GM23338 (cell line): ENCODE data around the gene ADGRG1. TPM values are rescaled to one million over a fixed set of nuclear protein-coding genes. Genes with fewer than 3 reads are reported as not detected.

Experiments
- ATAC-seq: fragments of 200-7000 bp; cut with Tn5 transposase; 3 replicates; pipeline ENCODE4 v1.9.1; 2020
- DNase-seq: peaks from one replicate; pipeline ENCODE4 v3.0.0-alpha.2; 2015; ENCODE audit warnings: low spot score
- H2AFZ ChIP-seq: fragments of 200-600 bp; sonication (generic); 2 replicates; pipeline ENCODE4 v1.8.0; 2016; ENCODE audit warnings: antibody characterized with exemption, mild to moderate bottlenecking, moderate library complexity
- H3F3A ChIP-seq: fragments of 200-600 bp; sonication (generic); replicated peaks from 2 replicates; pipeline ENCODE4 v1.8.0; 2017; ENCODE audit warnings: antibody characterized with exemption, mixed run types, low read depth
- H3K27ac ChIP-seq: fragments of 200-600 bp; sonication (generic); 2 replicates; pipeline ENCODE4 v1.6.1; 2016; ENCODE audit warnings: low read depth
- H3K27me3 ChIP-seq: fragments of 200-600 bp; sonication (generic); 2 replicates; pipeline ENCODE4 v1.8.0; 2016; ENCODE audit warnings: mild to moderate bottlenecking, mixed run types, moderate library complexity; ENCODE audit not compliant: insufficient read depth
- H3K36me3 ChIP-seq: fragments of 200-600 bp; sonication (generic); 2 replicates; pipeline ENCODE4 v1.8.0; 2016; ENCODE audit warnings: mild to moderate bottlenecking; ENCODE audit not compliant: insufficient read depth
- H3K4me1 ChIP-seq: fragments of 200-600 bp; sonication (generic); 2 replicates; pipeline ENCODE4 v1.8.0; 2016; ENCODE audit warnings: mild to moderate bottlenecking, moderate library complexity; ENCODE audit not compliant: insufficient read depth
- H3K4me2 ChIP-seq: fragments of 200-600 bp; sonication (generic); 2 replicates; pipeline ENCODE4 v1.7.1; 2017; ENCODE audit warnings: mixed run types
- H3K4me3 ChIP-seq: fragments of 200-600 bp; sonication (generic); 2 replicates; pipeline ENCODE4 v1.6.1; 2016; ENCODE audit warnings: mixed run types
- H3K79me2 ChIP-seq: fragments of 200-600 bp; sonication (generic); replicated peaks from 2 replicates; pipeline ENCODE4 v1.8.0; 2017; ENCODE audit warnings: mild to moderate bottlenecking; ENCODE audit not compliant: insufficient read depth
- H3K9me2 ChIP-seq: fragments of 200-600 bp; sonication (generic); 2 replicates; pipeline ENCODE4 v1.8.0; 2017; ENCODE audit not compliant: insufficient read depth
- H4K20me1 ChIP-seq: fragments of 200-600 bp; sonication (generic); replicated peaks from 2 replicates; pipeline ENCODE4 v1.8.0; 2017; ENCODE audit warnings: mild to moderate bottlenecking; ENCODE audit not compliant: insufficient read depth
- H3K27ac Mint-ChIP-seq: 2 replicates; pipeline ENCODE4 v1.8.0; 2020; ENCODE audit warnings: inconsistent platforms, mild to moderate bottlenecking, moderate library complexity, mixed read lengths
- H3K27me3 Mint-ChIP-seq: 3 replicates; pipeline ENCODE4 v1.8.0; 2022; ENCODE audit warnings: low read depth, mild to moderate bottlenecking, moderate library complexity, mixed read lengths, inconsistent platforms; ENCODE audit not compliant: insufficient read depth, poor library complexity
- H3K36me3 Mint-ChIP-seq: 3 replicates; pipeline ENCODE4 v1.8.0; 2021; ENCODE audit warnings: low read depth, mild to moderate bottlenecking, inconsistent platforms, moderate library complexity, mixed read lengths
- H3K4me1 Mint-ChIP-seq: 3 replicates; pipeline ENCODE4 v1.8.0; 2020; ENCODE audit warnings: mild to moderate bottlenecking, inconsistent platforms, mixed read lengths
- H3K4me3 Mint-ChIP-seq: 3 replicates; pipeline ENCODE4 v1.8.0; 2021; ENCODE audit warnings: moderate library complexity, mild to moderate bottlenecking, inconsistent platforms, mixed read lengths
- H3K9me3 Mint-ChIP-seq: 3 replicates; pipeline ENCODE4 v1.8.0; 2020; ENCODE audit warnings: moderate library complexity, mild to moderate bottlenecking, inconsistent platforms, mixed read lengths
- CREB1 ChIP-seq: fragments of 250-450 bp; sonication (Bioruptor Pico); IDR thresholded peaks from 2 replicates; pipeline ENCODE4 v1.5.0; 2020; ENCODE audit warnings: low read depth, mild to moderate bottlenecking, moderate library complexity
- EZH2 ChIP-seq: fragments of 200-600 bp; sonication (generic); IDR thresholded peaks from one replicate; pipeline ENCODE4 v1.8.0; 2017; ENCODE audit warnings: antibody characterized with exemption, mild to moderate bottlenecking, low read depth; ENCODE audit not compliant: unreplicated experiment
- EZH2phosphoT487 ChIP-seq: fragments of 200-600 bp; sonication (generic); IDR thresholded peaks from one replicate; pipeline ENCODE4 v1.8.1; 2018; ENCODE audit warnings: antibody characterized with exemption; ENCODE audit not compliant: unreplicated experiment
- ZNF114 ChIP-seq: fragments of 250-450 bp; sonication (Bioruptor Pico); IDR thresholded peaks from 2 replicates; pipeline ENCODE4 v1.5.0; 2020; ENCODE audit warnings: mild to moderate bottlenecking, moderate library complexity
- ZNF331 ChIP-seq: fragments of 250-450 bp; sonication (Bioruptor Pico); IDR thresholded peaks from 2 replicates; pipeline ENCODE4 v1.5.0; 2020; ENCODE audit warnings: low read depth, mild to moderate bottlenecking, moderate library complexity
- polyA plus RNA-seq: library from polyadenylated mRNA; unstranded; fragments of >200 nt; fragmentation: Nextera tagmentation; extraction: Ambion mirVana; gene quantifications from 2 replicates; pipeline ENCODE4 v1.2.1, GENCODE V29; 2016
- total RNA-seq: library from RNA; depleted of rRNA; stranded (reverse); fragments of >200 nt; shearing (Covaris generic); gene quantifications from 2 replicates; pipeline ENCODE4 v1.2.3, GENCODE V29; 2014
- TF ChIP-seq, protein P1 (sequence below): fragments of 250-450 bp; sonication (Bioruptor Pico); IDR thresholded peaks from 2 replicates; pipeline ENCODE4 v1.5.0; 2020; ENCODE audit warnings: mild to moderate bottlenecking, moderate library complexity
- TF ChIP-seq, protein P2 (sequence below), 2 experiments: fragments of 200-600 bp in 1 of 2; sonication (generic) in 1 of 2; conservative IDR thresholded peaks; 2 replicates each; pipeline versions ENCODE4 v1.5.1 to v1.6.1; 2016 to 2017; ENCODE audit warnings: antibody characterized with exemption in 2 of 2, low read depth in 2 of 2, mild to moderate bottlenecking in 2 of 2, moderate library complexity in 1 of 2
- TF ChIP-seq, protein P3 (sequence below): IDR thresholded peaks from one replicate; pipeline ENCODE4 v1.6.1; 2018; ENCODE audit warnings: antibody characterized with exemption; ENCODE audit not compliant: unreplicated experiment

The ADGRG1 gene
- total and polyA plus RNA-seq, 2 experiments from 2014 or later = 0.14 to 0.47 TPM

DNA sequence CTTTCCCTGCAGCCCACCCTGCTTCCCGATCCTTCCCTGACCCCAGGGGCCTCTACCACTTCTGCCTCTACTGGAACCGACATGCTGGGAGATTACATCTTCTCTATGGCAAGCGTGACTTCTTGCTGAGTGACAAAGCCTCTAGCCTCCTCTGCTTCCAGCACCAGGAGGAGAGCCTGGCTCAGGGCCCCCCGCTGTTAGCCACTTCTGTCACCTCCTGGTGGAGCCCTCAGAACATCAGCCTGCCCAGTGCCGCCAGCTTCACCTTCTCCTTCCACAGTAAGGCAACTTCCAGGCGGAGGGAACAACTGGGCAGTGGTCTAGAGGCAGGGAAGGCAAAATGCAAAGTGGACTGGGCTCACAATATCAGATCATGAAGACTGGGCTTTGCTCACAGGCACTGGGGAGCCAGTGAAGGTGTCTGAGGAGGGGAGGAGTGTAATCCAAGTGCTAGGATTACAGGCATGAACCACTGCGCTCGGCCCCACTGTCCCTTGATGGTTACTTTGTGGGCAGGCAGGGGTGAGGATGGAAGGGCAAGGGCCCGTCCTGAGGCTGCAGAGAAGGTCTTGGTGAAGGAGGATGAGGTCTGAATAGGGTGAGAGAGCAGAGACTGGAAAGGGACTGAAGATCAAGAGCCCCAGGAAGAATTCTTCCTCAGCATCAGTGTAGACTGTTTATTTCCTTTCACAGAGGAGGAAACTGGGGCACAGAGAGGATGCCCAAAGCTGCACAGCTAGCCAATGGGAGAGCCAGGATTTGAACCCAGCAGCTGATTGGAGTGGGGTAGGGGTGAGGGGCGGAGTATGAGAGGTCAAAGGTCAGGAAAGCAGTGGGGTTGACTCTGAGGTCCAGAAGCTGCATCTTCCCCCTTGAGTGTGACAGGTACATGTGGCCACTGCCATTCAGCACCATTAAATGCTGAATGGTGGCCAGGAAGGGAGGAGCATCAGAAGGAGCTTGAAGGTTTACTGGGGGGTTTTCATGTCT lies 23.2 kb downstream of the ADGRG1 start:
- no peak for DNase-seq
- Histone ChIP-seq H3K9me2 (no peaks in the 10 kb centered on the region), H3K36me3 (no peaks in the 10 kb centered on the region), H3K4me3 (no peak overlapping the region), H3F3A (no peaks in the 10 kb centered on the region), H3K79me2 (no peaks in the 10 kb centered on the region), H3K4me2 (no peak overlapping the region), H3K27me3 (no peaks in the 10 kb centered on the region), H3K27ac (no peak overlapping the region), H3K4me1 (no peaks in the 10 kb centered on the region), H2AFZ (no peak overlapping the region), H4K20me1 (no peaks in the 10 kb centered on the region)
- peaks cover 13% of the 10 kb centered on the region for H3K27me3 Mint-ChIP-seq
- TF ChIP-seq ZNF331 (CRISPR knock-in tag) = no peak
- TF ChIP-seq, protein P1, sequence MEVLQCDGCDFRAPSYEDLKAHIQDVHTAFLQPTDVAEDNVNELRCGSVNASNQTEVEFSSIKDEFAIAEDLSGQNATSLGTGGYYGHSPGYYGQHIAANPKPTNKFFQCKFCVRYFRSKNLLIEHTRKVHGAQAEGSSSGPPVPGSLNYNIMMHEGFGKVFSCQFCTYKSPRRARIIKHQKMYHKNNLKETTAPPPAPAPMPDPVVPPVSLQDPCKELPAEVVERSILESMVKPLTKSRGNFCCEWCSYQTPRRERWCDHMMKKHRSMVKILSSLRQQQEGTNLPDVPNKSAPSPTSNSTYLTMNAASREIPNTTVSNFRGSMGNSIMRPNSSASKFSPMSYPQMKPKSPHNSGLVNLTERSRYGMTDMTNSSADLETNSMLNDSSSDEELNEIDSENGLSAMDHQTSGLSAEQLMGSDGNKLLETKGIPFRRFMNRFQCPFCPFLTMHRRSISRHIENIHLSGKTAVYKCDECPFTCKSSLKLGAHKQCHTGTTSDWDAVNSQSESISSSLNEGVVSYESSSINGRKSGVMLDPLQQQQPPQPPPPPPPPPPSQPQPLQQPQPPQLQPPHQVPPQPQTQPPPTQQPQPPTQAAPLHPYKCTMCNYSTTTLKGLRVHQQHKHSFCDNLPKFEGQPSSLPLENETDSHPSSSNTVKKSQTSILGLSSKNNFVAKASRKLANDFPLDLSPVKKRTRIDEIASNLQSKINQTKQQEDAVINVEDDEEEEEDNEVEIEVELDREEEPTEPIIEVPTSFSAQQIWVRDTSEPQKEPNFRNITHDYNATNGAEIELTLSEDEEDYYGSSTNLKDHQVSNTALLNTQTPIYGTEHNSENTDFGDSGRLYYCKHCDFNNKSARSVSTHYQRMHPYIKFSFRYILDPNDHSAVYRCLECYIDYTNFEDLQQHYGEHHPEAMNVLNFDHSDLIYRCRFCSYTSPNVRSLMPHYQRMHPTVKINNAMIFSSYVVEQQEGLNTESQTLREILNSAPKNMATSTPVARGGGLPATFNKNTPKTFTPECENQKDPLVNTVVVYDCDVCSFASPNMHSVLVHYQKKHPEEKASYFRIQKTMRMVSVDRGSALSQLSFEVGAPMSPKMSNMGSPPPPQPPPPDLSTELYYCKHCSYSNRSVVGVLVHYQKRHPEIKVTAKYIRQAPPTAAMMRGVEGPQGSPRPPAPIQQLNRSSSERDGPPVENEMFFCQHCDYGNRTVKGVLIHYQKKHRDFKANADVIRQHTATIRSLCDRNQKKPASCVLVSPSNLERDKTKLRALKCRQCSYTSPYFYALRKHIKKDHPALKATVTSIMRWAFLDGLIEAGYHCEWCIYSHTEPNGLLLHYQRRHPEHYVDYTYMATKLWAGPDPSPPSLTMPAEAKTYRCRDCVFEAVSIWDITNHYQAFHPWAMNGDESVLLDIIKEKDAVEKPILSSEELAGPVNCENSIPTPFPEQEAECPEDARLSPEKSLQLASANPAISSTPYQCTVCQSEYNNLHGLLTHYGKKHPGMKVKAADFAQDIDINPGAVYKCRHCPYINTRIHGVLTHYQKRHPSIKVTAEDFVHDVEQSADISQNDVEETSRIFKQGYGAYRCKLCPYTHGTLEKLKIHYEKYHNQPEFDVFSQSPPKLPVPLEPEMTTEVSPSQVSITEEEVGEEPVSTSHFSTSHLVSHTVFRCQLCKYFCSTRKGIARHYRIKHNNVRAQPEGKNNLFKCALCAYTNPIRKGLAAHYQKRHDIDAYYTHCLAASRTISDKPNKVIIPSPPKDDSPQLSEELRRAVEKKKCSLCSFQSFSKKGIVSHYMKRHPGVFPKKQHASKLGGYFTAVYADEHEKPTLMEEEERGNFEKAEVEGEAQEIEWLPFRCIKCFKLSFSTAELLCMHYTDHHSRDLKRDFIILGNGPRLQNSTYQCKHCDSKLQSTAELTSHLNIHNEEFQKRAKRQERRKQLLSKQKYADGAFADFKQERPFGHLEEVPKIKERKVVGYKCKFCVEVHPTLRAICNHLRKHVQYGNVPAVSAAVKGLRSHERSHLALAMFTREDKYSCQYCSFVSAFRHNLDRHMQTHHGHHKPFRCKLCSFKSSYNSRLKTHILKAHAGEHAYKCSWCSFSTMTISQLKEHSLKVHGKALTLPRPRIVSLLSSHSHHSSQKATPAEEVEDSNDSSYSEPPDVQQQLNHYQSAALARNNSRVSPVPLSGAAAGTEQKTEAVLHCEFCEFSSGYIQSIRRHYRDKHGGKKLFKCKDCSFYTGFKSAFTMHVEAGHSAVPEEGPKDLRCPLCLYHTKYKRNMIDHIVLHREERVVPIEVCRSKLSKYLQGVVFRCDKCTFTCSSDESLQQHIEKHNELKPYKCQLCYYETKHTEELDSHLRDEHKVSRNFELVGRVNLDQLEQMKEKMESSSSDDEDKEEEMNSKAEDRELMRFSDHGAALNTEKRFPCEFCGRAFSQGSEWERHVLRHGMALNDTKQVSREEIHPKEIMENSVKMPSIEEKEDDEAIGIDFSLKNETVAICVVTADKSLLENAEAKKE (CRISPR knock-in tag) = no peak
- TF ChIP-seq CREB1 = no peak
- no peak for TF ChIP-seq ZNF114 (CRISPR knock-in tag)
- TF ChIP-seq, protein P2, sequence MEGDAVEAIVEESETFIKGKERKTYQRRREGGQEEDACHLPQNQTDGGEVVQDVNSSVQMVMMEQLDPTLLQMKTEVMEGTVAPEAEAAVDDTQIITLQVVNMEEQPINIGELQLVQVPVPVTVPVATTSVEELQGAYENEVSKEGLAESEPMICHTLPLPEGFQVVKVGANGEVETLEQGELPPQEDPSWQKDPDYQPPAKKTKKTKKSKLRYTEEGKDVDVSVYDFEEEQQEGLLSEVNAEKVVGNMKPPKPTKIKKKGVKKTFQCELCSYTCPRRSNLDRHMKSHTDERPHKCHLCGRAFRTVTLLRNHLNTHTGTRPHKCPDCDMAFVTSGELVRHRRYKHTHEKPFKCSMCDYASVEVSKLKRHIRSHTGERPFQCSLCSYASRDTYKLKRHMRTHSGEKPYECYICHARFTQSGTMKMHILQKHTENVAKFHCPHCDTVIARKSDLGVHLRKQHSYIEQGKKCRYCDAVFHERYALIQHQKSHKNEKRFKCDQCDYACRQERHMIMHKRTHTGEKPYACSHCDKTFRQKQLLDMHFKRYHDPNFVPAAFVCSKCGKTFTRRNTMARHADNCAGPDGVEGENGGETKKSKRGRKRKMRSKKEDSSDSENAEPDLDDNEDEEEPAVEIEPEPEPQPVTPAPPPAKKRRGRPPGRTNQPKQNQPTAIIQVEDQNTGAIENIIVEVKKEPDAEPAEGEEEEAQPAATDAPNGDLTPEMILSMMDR (conservative IDR thresholded peaks at IDR 0.05; ENCODE audit: low read depth in 2 of 2) = no peak
- TF ChIP-seq, protein P3, sequence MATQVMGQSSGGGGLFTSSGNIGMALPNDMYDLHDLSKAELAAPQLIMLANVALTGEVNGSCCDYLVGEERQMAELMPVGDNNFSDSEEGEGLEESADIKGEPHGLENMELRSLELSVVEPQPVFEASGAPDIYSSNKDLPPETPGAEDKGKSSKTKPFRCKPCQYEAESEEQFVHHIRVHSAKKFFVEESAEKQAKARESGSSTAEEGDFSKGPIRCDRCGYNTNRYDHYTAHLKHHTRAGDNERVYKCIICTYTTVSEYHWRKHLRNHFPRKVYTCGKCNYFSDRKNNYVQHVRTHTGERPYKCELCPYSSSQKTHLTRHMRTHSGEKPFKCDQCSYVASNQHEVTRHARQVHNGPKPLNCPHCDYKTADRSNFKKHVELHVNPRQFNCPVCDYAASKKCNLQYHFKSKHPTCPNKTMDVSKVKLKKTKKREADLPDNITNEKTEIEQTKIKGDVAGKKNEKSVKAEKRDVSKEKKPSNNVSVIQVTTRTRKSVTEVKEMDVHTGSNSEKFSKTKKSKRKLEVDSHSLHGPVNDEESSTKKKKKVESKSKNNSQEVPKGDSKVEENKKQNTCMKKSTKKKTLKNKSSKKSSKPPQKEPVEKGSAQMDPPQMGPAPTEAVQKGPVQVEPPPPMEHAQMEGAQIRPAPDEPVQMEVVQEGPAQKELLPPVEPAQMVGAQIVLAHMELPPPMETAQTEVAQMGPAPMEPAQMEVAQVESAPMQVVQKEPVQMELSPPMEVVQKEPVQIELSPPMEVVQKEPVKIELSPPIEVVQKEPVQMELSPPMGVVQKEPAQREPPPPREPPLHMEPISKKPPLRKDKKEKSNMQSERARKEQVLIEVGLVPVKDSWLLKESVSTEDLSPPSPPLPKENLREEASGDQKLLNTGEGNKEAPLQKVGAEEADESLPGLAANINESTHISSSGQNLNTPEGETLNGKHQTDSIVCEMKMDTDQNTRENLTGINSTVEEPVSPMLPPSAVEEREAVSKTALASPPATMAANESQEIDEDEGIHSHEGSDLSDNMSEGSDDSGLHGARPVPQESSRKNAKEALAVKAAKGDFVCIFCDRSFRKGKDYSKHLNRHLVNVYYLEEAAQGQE = no peak
- no peak for TF ChIP-seq EZH2phosphoT487
- no peak for TF ChIP-seq EZH2
- no peak overlapping the region for H3K4me3 Mint-ChIP-seq
- ATAC-seq = no peak
- H3K9me3 Mint-ChIP-seq = no peaks in the 10 kb centered on the region
- no peak overlapping the region for H3K27ac Mint-ChIP-seq
- no peaks in the 10 kb centered on the region for H3K36me3 Mint-ChIP-seq
- no peaks in the 10 kb centered on the region for H3K4me1 Mint-ChIP-seq
